ENCODE data around the gene FAM78B. TPM values are rescaled to one million over a fixed set of nuclear protein-coding genes. Genes with fewer than 3 reads are reported as not detected.

FAM78B gene
- total RNA-seq, 1 experiment from 2014 or later = 0.26 TPM

DNA sequence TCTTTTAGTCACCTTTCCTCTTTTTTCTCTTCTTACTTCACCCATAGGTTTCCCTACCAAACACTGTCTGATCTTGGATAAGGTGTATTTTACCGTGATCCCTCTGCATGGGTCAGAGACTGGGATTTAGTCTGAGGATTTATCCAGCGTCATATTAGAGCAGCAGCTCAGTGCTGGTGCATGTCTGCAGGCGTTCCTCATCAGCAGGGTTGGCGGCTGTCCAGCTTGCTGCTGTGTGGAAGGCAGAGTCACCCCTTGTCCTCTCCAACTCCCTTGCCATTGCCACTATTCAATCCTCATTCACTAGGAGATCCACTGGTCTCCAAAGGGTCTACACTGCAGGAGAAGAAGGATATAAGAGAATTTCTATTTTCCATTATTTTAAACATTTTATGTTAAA lies 7.3 kb upstream of the FAM78B start:
- DNase-seq (peak; percentile 14), ATAC-seq (no peak)
- no peaks in the 10 kb centered on the region for H3F3A ChIP-seq (ENCODE audit: low read length, unreplicated experiment)
- no peaks in the 10 kb centered on the region for H3K36me3 ChIP-seq (ENCODE audit: low read depth, low read length)
- BruUV-seq (replicated peaks) = no TSS peak
- H3K9me2 ChIP-seq (replicated peaks; ENCODE audit: low read length) = no peaks in the 10 kb centered on the region
- no peaks in the 10 kb centered on the region for H3K79me2 ChIP-seq (ENCODE audit: low read length)
- ChIA-PET CTCF (no interaction called here), POLR2A (ENCODE audit: unreplicated experiment) (no interaction called here)
- no peak overlapping the region for H3K9ac ChIP-seq (ENCODE audit: low read length)
- H3K4me1 ChIP-seq (ENCODE audit: insufficient read depth, low read length) = no peaks in the 10 kb centered on the region
- H2AFZ ChIP-seq (ENCODE audit: low read length) = no peak overlapping the region
- H3K4me2 ChIP-seq (ENCODE audit: low read length) = no peak overlapping the region
- 0 out of 2 replicates have a peak, but pooled peaks cover 3% of the 10 kb centered on the region for H3K9me3 ChIP-seq (ENCODE audit: low read length)
- H3K27ac ChIP-seq (ENCODE audit: low read length) = no peak overlapping the region
- no peak for TF ChIP-seq EZH2phosphoT487 (IDR thresholded peaks at IDR 0.05; ENCODE audit: borderline replicate concordance, low read length)
- TF ChIP-seq, protein P1, sequence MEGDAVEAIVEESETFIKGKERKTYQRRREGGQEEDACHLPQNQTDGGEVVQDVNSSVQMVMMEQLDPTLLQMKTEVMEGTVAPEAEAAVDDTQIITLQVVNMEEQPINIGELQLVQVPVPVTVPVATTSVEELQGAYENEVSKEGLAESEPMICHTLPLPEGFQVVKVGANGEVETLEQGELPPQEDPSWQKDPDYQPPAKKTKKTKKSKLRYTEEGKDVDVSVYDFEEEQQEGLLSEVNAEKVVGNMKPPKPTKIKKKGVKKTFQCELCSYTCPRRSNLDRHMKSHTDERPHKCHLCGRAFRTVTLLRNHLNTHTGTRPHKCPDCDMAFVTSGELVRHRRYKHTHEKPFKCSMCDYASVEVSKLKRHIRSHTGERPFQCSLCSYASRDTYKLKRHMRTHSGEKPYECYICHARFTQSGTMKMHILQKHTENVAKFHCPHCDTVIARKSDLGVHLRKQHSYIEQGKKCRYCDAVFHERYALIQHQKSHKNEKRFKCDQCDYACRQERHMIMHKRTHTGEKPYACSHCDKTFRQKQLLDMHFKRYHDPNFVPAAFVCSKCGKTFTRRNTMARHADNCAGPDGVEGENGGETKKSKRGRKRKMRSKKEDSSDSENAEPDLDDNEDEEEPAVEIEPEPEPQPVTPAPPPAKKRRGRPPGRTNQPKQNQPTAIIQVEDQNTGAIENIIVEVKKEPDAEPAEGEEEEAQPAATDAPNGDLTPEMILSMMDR (conservative IDR thresholded peaks at IDR 0.05; ENCODE audit: low read depth, low read length) = no peak
- TF ChIP-seq EZH2 (IDR thresholded peaks at IDR 0.05; ENCODE audit: low read length, unreplicated experiment) = no peak
- H4K20me1 ChIP-seq (ENCODE audit: low read length) = no peaks in the 10 kb centered on the region
- no peaks in the 10 kb centered on the region for H3K27me3 ChIP-seq (ENCODE audit: low read length)
- intact Hi-C loops (cut with micrococcal nuclease) = no loop called here
- H3K4me3 ChIP-seq (ENCODE audit: low read length) = no peak overlapping the region

DNA sequence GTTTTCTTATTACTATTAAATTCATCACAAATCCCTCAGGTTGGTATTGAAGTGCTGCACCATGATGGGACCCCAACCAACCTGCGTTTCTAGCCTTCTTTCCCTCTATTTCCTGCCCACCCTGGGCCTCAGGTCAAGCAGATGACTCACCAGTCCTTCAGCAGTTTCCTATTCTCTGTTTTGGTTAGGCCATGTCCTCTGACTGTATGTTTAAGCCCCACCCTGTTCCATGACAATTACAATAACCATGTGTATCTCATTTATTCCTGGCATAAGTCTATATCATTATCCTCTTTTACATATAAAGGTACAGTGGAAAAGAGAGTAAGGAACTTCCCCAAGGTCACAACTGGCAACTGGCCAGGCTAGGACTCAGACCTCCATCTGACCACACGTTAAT lies 5.3 kb upstream of the FAM78B start:
- Histone ChIP-seq H3K79me2 (ENCODE audit: low read length) (no peaks in the 10 kb centered on the region), H3K4me2 (ENCODE audit: low read length) (no peak overlapping the region), H3K4me3 (ENCODE audit: low read length) (no peak overlapping the region), H3K4me1 (ENCODE audit: insufficient read depth, low read length) (no peaks in the 10 kb centered on the region), H3K27me3 (ENCODE audit: low read length) (peaks cover 7% of the 10 kb centered on the region; the same call in 1 of the 2 replicates), H3K9ac (ENCODE audit: low read length) (no peak overlapping the region), H2AFZ (ENCODE audit: low read length) (no peak overlapping the region), H3K27ac (ENCODE audit: low read length) (no peak overlapping the region), H3K9me2 (replicated peaks; ENCODE audit: low read length) (no peaks in the 10 kb centered on the region), H4K20me1 (ENCODE audit: low read length) (no peaks in the 10 kb centered on the region), H3F3A (ENCODE audit: low read length, unreplicated experiment) (no peaks in the 10 kb centered on the region), H3K36me3 (ENCODE audit: low read depth, low read length) (no peaks in the 10 kb centered on the region), H3K9me3 (ENCODE audit: low read length) (0 out of 2 replicates have a peak, but pooled peaks cover 3% of the 10 kb centered on the region)
- TF ChIP-seq EZH2 (IDR thresholded peaks at IDR 0.05; ENCODE audit: low read length, unreplicated experiment) = no peak
- TF ChIP-seq, protein P1 (conservative IDR thresholded peaks at IDR 0.05; ENCODE audit: low read depth, low read length) = no peak
- no peak for TF ChIP-seq EZH2phosphoT487 (IDR thresholded peaks at IDR 0.05; ENCODE audit: borderline replicate concordance, low read length)
- no peak for ATAC-seq
- intact Hi-C loops (cut with micrococcal nuclease) = no loop called here
- POLR2A ChIA-PET (ENCODE audit: unreplicated experiment) = no interaction called here
- CTCF ChIA-PET = no interaction called here
- DNase-seq = no peak
- BruUV-seq (replicated peaks) = no TSS peak

DNA sequence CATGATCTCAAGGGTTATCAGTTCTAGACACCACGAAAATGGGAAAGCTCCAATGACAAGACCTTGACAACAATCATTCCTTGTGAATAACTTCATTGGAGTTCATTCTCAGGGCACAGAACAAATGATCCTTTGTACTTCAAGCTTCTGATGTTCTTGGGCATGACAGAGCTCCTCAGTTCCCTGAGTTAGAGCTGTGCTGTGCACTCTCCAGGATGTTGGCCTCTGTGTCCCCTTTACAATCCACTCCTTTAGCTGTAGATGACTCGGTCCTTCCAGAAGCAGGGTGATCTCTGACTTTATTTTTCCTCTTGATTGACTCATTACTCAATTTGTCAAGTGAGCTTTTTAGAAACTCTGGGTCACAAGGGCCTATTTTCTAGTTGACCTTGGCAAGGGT lies 3.9 kb upstream of the FAM78B start:
- H3K4me3 ChIP-seq (ENCODE audit: low read length) = no peak overlapping the region

More for the DNA sequence above, 3.9 kb upstream of the FAM78B start:
- TF ChIP-seq EZH2phosphoT487 (IDR thresholded peaks at IDR 0.05; ENCODE audit: borderline replicate concordance, low read length) (no peak), EZH2 (IDR thresholded peaks at IDR 0.05; ENCODE audit: low read length, unreplicated experiment) (no peak)
- TF ChIP-seq, protein P1 (conservative IDR thresholded peaks at IDR 0.05; ENCODE audit: low read depth, low read length) = no peak
- Histone ChIP-seq H3F3A (ENCODE audit: low read length, unreplicated experiment) (no peaks in the 10 kb centered on the region), H3K79me2 (ENCODE audit: low read length) (no peaks in the 10 kb centered on the region), H3K4me1 (ENCODE audit: insufficient read depth, low read length) (no peaks in the 10 kb centered on the region), H3K9ac (ENCODE audit: low read length) (no peak overlapping the region), H2AFZ (ENCODE audit: low read length) (no peak overlapping the region), H3K36me3 (ENCODE audit: low read depth, low read length) (no peaks in the 10 kb centered on the region), H3K9me2 (replicated peaks; ENCODE audit: low read length) (no peaks in the 10 kb centered on the region), H4K20me1 (ENCODE audit: low read length) (no peaks in the 10 kb centered on the region), H3K4me2 (ENCODE audit: low read length) (no peak overlapping the region), H3K27me3 (ENCODE audit: low read length) (peaks cover 11% of the 10 kb centered on the region), H3K27ac (ENCODE audit: low read length) (no peak overlapping the region), H3K9me3 (ENCODE audit: low read length) (0 out of 2 replicates have a peak, but pooled peaks cover 3% of the 10 kb centered on the region)
- ATAC-seq (no peak), DNase-seq (no peak)
- no TSS peak for BruUV-seq (replicated peaks)
- CTCF ChIA-PET = interaction anchor here (0.6 kb wide), 1 partner anchor 38 kb away, joined by 3 read pairs; no protein-coding TSS in a partner anchor
- intact Hi-C loops (cut with micrococcal nuclease) = no loop called here
- POLR2A ChIA-PET (ENCODE audit: unreplicated experiment) = no interaction called here
